ENCODE measurements around the gene CAPZB. TPM values are rescaled to one million over a fixed set of nuclear protein-coding genes. Genes with fewer than 3 reads are reported as not detected.

The CAPZB gene
- polyA plus RNA-seq, 3 donors: 290 to 504 (median 407) TPM

DNA sequence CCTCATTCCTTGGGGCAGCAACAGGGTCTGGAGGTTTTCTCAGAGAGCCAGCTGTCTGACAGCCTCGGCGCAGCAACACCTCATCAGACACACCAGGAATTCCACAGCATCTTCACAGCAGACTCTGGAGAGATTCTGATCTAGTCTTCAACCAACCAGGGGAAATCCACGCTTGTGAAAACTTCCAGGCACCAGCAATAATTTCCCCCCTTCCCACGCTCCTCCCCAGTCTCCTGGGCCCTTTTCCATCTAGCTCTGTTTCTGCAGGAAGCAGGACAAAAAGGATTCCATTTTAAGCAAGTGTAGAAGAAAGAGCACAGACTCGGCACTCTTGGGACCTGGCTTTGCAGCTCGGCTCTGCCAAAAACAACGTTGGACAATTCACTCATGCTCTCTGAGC is 44.3 kb upstream of the CAPZB start:
- Mint-ChIP-seq H3K27me3 (ENCODE audit: low read depth in 3 of 3) (peaks cover 0 to 7% (median 1%) of the 10 kb centered on the region in 3 donors), H3K4me3 (no peak overlapping the region), H3K4me1 (peaks cover 17% of the 10 kb centered on the region), H3K36me3 (peaks cover 2 to 3% of the 10 kb centered on the region in 2 donors), H3K27ac (peak overlapping the region in 2 of 7 donors; percentile 34 to 45), H3K9me3 (peaks cover 5 to 9% (median 6%) of the 10 kb centered on the region in 7 donors)
- Histone ChIP-seq H3K27ac (ENCODE audit: low read depth in 1 of 2, low read length in 2 of 2) (no peak overlapping the region), H4K20me1 (ENCODE audit: insufficient read depth, low read length) (no peaks in the 10 kb centered on the region), H3K36me3 (replicated peaks in 1 of 2; ENCODE audit: control insufficient read depth in 1 of 2, insufficient read depth in 2 of 2, low read length in 2 of 2) (no peaks in the 10 kb centered on the region), H3K27me3 (ENCODE audit: control insufficient read depth in 2 of 2, insufficient read depth in 2 of 2, low read length in 2 of 2) (no peaks in the 10 kb centered on the region), H3K9ac (ENCODE audit: insufficient read depth, low read length, poor library complexity, severe bottlenecking) (no peak overlapping the region), H3K4me1 (ENCODE audit: control insufficient read depth in 1 of 2, insufficient read depth in 2 of 2, low read length in 2 of 2) (peaks cover 15% of the 10 kb centered on the region in 2 donors), H3K79me2 (ENCODE audit: insufficient read depth, low read length) (no peaks in the 10 kb centered on the region), H3K4me2 (replicated peaks; ENCODE audit: extremely low read depth, low read length, poor library complexity, severe bottlenecking) (no peak overlapping the region), H2AFZ (ENCODE audit: insufficient read depth, low read depth, low read length, poor library complexity, severe bottlenecking) (no peak overlapping the region), H3K9me3 (replicated peaks in 1 of 2; ENCODE audit: control insufficient read depth in 1 of 2, insufficient read depth in 1 of 2, low read length in 2 of 2) (peaks cover 0 to 5% of the 10 kb centered on the region in 2 donors), H3K4me3 (replicated peaks in 1 of 3; ENCODE audit: low read depth in 2 of 3, low read length in 3 of 3) (no peak overlapping the region)
- DNase-seq: no peak
- WGBS (ENCODE audit: insufficient coverage): 98% methylated on average over 4 of the region's 7 CpGs
- TF ChIP-seq, protein P1, sequence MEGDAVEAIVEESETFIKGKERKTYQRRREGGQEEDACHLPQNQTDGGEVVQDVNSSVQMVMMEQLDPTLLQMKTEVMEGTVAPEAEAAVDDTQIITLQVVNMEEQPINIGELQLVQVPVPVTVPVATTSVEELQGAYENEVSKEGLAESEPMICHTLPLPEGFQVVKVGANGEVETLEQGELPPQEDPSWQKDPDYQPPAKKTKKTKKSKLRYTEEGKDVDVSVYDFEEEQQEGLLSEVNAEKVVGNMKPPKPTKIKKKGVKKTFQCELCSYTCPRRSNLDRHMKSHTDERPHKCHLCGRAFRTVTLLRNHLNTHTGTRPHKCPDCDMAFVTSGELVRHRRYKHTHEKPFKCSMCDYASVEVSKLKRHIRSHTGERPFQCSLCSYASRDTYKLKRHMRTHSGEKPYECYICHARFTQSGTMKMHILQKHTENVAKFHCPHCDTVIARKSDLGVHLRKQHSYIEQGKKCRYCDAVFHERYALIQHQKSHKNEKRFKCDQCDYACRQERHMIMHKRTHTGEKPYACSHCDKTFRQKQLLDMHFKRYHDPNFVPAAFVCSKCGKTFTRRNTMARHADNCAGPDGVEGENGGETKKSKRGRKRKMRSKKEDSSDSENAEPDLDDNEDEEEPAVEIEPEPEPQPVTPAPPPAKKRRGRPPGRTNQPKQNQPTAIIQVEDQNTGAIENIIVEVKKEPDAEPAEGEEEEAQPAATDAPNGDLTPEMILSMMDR (IDR thresholded peaks at IDR 0.05): no peak
- intact Hi-C loops (cut with micrococcal nuclease): no loop called here

DNA sequence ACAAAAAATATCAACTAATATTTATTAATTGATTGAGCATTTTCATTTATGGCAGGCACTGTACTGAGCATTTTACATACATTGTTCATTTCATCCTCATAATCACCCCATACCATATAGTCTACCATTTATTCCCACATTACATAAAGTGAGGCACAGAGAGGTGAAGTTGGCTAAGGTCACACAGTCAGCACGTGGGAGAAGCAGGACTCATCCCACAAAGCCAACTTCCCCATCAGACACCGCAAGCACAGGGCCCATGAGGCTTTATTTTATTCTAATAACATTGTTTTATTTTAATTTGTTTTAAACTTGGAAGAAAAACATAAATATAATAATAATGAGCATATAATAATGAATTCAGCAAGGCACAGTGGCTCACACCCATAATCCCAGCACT is 43.1 kb upstream of the CAPZB start:
- Mint-ChIP-seq H3K4me3 (no peak overlapping the region), H3K27me3 (ENCODE audit: low read depth in 3 of 3) (peaks cover 0 to 7% (median 0%) of the 10 kb centered on the region in 3 donors), H3K4me1 (peaks cover 8% of the 10 kb centered on the region), H3K27ac (no peak overlapping the region), H3K9me3 (peaks cover 4 to 9% (median 6%) of the 10 kb centered on the region in 7 donors), H3K36me3 (peaks cover 2 to 3% of the 10 kb centered on the region in 2 donors)
- H3K27me3 ChIP-seq (ENCODE audit: control insufficient read depth in 2 of 2, insufficient read depth in 2 of 2, low read length in 2 of 2): no peaks in the 10 kb centered on the region
- peaks cover 6% of the 10 kb centered on the region in 2 donors for H3K4me1 ChIP-seq (ENCODE audit: control insufficient read depth in 1 of 2, insufficient read depth in 2 of 2, low read length in 2 of 2)
- H3K9ac ChIP-seq (ENCODE audit: insufficient read depth, low read length, poor library complexity, severe bottlenecking): no peak overlapping the region
- intact Hi-C loops (cut with micrococcal nuclease): no loop called here
- TF ChIP-seq, protein P1 (IDR thresholded peaks at IDR 0.05): no peak
- no peak overlapping the region for H2AFZ ChIP-seq (ENCODE audit: insufficient read depth, low read depth, low read length, poor library complexity, severe bottlenecking)
- H3K4me2 ChIP-seq (replicated peaks; ENCODE audit: extremely low read depth, low read length, poor library complexity, severe bottlenecking): no peak overlapping the region
- no peak overlapping the region for H3K4me3 ChIP-seq (replicated peaks in 1 of 3; ENCODE audit: low read depth in 2 of 3, low read length in 3 of 3)
- peaks cover 0 to 5% of the 10 kb centered on the region in 2 donors for H3K9me3 ChIP-seq (replicated peaks in 1 of 2; ENCODE audit: control insufficient read depth in 1 of 2, insufficient read depth in 1 of 2, low read length in 2 of 2)
- no peak overlapping the region for H3K27ac ChIP-seq (ENCODE audit: low read depth in 1 of 2, low read length in 2 of 2)
- H3K36me3 ChIP-seq (replicated peaks in 1 of 2; ENCODE audit: control insufficient read depth in 1 of 2, insufficient read depth in 2 of 2, low read length in 2 of 2): no peaks in the 10 kb centered on the region
- H4K20me1 ChIP-seq (ENCODE audit: insufficient read depth, low read length): no peaks in the 10 kb centered on the region
- H3K79me2 ChIP-seq (ENCODE audit: insufficient read depth, low read length): no peaks in the 10 kb centered on the region
- no CpG with 5 or more reads among the region's 2 CpGs for WGBS (ENCODE audit: insufficient coverage)
- DNase-seq: no peak

Data from CD14-positive monocyte (primary cell).